ENCODE results near the gene ANKRD33B.

DNA sequence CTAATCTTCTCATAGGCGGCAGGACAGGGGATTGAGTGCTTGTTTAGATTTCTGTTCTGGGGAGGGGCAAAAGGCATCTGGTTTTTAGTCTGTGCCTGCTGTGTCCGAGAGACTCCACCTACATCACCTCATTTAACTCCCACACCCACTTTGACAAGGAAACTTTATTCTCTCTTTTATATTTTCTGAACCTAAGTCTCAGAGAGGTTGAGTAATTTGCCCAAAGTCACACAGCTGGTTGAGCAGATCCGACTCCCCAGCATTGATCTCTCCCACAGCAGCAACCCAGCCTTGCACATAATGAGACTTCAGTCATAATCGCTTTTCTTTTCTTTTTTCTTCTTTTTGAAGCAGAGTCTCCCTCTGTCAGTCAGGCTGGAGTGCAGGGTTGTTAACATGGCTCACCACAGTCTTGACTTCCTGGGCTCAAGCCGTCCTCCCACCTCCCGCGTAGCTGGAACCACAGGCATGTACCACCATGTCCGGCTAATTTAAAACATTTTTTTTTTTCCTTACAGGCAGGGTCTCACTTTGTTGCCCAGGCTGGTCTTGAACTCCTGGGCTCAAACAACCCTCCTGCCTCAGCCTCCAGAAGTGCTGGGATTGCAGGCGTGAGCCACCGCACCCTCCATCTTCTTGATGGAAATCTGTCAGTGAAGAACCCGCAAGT is 36.5 kb upstream of the ANKRD33B start:
- TF ChIP-seq, protein P1, sequence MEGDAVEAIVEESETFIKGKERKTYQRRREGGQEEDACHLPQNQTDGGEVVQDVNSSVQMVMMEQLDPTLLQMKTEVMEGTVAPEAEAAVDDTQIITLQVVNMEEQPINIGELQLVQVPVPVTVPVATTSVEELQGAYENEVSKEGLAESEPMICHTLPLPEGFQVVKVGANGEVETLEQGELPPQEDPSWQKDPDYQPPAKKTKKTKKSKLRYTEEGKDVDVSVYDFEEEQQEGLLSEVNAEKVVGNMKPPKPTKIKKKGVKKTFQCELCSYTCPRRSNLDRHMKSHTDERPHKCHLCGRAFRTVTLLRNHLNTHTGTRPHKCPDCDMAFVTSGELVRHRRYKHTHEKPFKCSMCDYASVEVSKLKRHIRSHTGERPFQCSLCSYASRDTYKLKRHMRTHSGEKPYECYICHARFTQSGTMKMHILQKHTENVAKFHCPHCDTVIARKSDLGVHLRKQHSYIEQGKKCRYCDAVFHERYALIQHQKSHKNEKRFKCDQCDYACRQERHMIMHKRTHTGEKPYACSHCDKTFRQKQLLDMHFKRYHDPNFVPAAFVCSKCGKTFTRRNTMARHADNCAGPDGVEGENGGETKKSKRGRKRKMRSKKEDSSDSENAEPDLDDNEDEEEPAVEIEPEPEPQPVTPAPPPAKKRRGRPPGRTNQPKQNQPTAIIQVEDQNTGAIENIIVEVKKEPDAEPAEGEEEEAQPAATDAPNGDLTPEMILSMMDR (IDR thresholded peaks at IDR 0.05): no peak
- TF ChIP-seq POLR2A (IDR thresholded peaks at IDR 0.05): no peak

Data from esophagus squamous epithelium (tissue), 4 donors.